Measurements from ENCODE around the gene CD200.

DNA sequence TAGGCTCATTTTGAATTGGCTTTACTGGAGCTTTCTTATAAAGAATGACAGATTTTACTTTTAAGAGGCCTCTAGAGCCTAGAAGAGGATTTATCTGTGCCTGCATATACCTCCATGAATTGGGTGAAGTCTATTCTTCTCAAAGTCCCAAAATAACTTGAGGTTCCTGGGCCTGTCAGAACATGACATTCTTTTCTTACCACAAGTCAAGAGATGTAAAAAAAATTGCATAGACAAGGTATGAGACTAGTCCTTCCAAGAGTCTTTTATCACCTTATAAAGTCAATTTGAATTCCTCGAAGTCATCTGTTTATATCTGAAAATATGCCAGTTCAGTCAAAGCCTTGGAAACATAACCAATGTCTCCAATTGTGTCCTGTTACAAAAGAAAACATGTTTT lies 17.2 kb upstream of the CD200 start:
- TF ChIP-seq POLR2A (IDR thresholded peaks at IDR 0.05; ENCODE audit: low read length), result no peak
- no peak for TF ChIP-seq GATA1 (IDR thresholded peaks at IDR 0.05; ENCODE audit: low read depth, low read length)
